GM21367 (cell line): ENCODE data around the gene PITX1.

Experiments used
- ATAC-seq: cut with Tn5 transposase; IDR thresholded peaks from one replicate; pipeline ENCODE4 v1.9.1; 2021; ENCODE audit not compliant: unreplicated experiment

PITX1 gene

GRCh38 chr5:135062216-135063055 is 28.4 kb upstream of the PITX1 start:
- ATAC-seq: no peak

DNA sequence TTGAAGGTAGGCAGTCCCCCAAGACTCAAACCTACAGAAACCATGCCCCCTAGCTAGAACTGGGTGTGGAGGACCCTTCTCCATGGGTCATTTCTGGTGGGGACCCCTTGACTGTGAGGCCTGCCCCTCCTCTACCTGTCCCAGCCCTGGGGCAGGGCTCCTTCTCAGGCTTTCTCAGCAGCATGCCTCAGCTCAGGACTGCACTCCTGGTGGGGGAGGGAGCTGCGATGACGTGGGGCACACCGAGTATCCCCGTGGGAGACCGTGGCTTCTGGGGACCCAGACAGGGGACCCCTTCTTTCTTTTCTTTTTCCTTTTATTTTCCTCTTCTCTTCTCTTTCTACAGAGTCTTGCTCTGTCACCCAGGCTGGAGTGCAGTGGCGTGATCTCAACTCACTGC is 27.0 kb upstream of the PITX1 start:
- no peak for ATAC-seq

GRCh38 chr5:135060021-135060420 is 26.0 kb upstream of the PITX1 start:
- ATAC-seq: no peak

GRCh38 chr5:135059000-135059923 is 25.2 kb upstream of the PITX1 start:
- no peak for ATAC-seq

DNA sequence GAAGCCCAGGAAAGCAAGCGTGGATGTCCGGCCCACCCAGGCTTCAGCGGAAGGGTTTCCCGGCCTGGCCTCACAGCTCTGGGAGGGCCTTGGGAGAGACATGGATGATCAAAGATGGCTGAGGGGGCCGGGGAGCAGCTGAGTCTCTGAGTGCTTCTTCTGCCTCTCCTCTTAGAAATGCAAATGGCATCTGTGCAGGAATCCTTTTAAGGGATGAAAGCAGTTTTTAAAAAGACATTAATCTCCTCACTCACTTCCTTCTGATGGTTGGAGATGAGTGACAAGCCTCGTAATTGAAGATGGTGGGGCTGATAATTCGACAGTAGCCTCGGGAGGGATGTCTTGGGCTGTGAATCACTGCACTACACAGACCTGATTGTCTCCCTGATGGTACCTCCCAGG is 24.3 kb upstream of the PITX1 start:
- ATAC-seq: no peak

DNA sequence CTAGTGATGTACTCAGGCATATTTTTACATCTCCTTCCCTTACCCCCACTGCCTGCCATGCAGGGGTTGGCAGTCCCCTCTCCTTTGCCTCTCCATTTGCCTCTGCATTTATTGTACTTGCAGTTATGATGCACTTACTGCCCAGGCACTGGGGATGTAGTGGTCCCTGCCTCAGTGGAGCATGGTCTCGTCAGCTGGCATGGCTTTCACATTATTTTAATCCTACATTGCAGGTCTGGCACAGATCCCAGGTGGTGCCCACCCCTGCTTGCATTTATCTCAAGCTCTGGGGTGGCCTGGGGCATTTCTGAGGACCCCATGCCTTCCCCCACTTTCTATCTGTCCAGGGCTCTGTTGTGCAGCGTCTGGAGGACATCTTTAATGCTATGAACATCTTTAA is 23.2 kb upstream of the PITX1 start:
- ATAC-seq: no peak

DNA sequence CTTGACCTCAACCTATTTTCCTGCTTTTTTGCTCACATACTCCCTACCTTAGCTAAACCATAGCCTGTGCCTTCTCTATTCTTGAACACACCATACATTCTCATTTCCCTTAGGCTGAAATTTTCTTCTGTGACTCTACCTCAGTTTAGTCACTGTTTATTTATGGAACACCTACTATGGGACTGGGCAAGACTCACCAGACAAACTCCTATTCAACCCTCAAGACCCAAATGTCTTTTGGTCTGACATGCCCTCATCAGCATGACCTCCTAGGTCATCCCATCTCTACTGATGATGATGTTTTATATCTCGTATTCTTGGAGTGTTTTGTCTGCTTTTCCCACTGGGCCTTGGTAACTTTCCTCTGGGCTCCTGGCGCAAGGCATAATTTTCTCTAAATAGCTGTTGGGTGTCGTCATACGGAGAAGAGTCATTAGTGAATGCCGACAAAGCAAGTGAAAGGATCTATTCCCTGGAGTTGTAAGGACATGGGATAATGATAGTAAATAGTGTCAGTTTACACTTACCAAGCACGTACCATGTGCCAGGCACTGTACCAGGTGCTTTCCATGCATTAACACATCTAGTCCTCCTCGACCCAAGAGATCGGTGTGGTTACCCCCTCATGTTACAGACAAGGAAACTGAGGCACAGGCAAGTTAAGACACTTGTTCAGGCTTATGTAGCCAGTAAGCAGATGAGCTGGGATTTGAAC is 22.4 kb upstream of the PITX1 start:
- ATAC-seq: no peak

DNA sequence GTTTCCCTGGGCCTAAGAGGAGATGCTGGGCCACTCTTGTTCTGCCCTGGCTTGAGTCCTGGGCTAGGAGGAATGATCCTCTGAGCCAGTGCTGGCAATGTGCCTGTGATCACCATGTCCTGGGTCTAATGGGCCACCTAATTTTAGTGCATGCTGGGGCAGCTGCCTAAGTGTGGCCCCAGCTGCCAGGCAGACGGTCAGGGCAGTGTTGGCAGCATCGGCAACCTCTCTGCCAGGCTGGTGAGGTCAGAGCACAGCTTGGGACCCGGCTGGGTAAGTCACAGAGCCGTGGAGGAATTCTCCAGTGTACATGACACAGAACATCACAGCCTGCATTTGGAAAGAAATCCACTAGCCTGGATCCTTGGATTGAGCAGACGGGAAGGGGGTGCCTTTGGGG is 21.4 kb upstream of the PITX1 start:
- ATAC-seq: no peak

DNA sequence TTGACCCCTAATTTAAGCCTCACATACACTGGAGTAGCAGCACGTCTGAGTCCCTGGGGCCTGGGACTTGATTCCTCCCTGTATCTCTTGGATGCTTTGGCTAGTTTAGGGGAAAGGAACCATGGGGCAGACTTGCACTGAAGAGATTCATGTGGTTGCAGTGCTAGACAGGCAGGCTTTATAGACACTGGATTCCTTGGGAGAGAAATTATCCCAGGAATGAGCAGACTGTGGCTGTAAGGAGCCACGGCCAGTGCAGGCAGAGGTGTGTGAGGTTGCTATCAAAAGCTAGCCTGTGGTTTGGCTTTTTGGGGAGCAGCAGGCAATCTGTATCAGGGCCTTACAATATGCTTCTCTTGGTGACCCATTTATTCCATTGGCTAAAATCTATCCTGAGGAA is 20.5 kb upstream of the PITX1 start:
- ATAC-seq: no peak

- no peak for ATAC-seq
Observed at GRCh38 chr5:135053989-135054388, 20.0 kb upstream of the PITX1 start.

- peak; percentile 93 for ATAC-seq
Observed at GRCh38 chr5:135053278-135053677, 19.2 kb upstream of the PITX1 start.

DNA sequence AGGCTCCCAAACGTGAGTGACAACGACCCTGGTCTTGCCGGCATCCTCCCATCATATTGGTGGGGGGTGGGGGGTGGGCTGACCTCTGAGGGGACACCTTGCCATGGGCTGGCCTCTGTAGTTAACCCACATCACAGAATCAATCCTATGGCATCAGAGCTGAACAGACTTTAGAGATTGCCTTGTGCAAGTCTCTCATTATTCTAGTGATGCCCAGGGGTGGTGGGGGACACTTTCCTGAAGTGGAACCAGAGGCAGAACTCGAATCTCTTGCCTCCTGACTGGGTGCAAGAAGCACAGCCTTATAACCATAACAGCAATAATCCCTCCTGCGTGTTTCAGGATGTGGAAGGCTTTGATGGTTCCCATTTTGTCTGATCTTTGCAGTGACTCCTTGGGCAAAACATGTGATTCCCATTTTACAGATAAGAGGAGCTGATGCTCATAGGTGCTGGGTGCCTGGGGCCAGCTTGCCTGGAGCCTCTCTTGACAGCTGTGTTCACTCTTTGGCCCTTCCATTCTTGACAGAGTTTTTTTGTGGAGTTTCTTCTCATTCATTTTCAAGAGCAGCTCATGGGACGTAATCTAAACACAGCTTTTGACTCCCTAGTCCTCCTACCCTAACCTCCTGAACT is 18.6 kb upstream of the PITX1 start:
- ATAC-seq: no peak

- ATAC-seq: no peak
Observed at GRCh38 chr5:135051872-135052271, 17.8 kb upstream of the PITX1 start.

- no peak for ATAC-seq
Observed at GRCh38 chr5:135051399-135051798, 17.4 kb upstream of the PITX1 start.

DNA sequence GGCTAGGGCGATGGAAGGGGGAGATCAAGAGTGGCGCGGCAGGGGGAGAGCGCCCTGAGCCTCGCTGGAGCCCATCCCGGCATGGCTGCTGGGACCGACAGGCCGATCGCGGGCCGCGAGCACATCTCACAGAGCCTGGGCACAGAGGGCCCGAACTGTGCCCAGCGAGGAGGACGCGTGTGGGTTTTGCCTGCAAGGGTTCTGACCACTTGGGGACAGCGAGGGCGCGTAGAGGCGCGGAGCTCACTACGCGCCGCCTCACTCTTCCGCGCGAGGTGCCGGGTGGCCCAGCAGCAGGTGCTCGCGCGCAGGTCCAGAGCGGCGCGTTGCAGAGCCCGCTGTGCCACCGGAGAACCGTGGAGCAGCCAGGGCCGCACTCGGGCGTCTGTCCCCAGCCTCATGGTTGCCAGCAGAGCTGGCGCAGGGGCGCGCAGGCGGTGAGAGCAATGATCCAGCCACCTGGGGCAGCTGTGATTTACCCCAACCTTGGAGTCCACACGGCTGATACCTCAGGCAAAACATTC is 16.3 kb upstream of the PITX1 start:
- ATAC-seq: no peak

DNA sequence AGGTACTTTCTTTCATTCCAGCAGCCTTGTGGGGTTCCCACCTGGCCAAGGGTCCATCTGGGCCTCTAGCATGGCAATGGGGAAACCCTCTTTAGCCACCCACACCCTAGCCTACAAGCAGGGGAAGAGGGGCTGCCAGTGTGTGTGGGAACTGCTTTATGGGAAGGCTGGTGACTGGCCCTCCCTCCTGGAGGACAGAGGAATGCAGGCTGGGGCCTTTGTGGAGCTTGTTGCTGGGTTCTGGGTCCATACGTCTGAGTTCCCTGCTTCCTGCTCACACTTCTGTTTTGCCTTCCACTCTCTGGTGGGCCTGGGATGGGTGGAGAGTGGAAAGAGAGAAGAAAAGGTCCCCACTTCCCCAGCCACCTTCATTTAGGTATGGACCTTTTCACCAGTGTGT is 14.9 kb upstream of the PITX1 start:
- ATAC-seq: no peak

- no peak for ATAC-seq
Observed at GRCh38 chr5:135048286-135048685, 14.3 kb upstream of the PITX1 start.

GRCh38 chr5:135047347-135047695 is 13.3 kb upstream of the PITX1 start:
- ATAC-seq: no peak

GRCh38 chr5:135046661-135047346 is 12.8 kb upstream of the PITX1 start:
- no peak for ATAC-seq

DNA sequence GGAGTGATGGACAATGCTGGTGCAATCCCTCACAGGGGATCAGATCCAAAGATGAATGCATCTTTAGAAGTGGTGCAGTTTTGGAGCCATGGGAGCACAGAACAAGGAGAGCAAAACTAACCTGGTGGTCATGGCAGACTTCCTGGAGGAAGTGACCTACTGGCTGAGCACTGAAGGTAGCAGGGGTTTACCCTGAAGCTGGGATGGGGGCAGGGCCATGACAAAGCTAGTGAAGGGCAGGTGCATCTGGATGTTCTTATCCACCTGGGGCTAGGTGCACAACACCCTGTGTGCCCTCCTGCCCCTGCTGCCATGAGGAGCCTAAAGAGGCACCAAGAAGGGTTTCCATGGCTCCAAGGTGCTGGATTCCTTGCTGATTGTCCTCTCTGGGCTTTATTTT is 11.5 kb upstream of the PITX1 start:
- ATAC-seq: no peak
